ENCODE results near the gene SVOP. TPM values are rescaled to one million over a fixed set of nuclear protein-coding genes. Genes with fewer than 3 reads are reported as not detected.
A peak's percentile ranks its signal among the peaks of the same experiment; 100 is the strongest.

SVOP gene
- total RNA-seq, 2 donors from 2014 or later = not detected

- Histone ChIP-seq H3K9ac (ENCODE audit: extremely low read depth, low read length, poor library complexity, severe bottlenecking) (no peak overlapping the region), H3K4me3 (ENCODE audit: low read length) (no peak overlapping the region), H3K36me3 (ENCODE audit: control insufficient read depth, insufficient read depth, low read length) (no peaks in the 10 kb centered on the region), H3K9me3 (ENCODE audit: control insufficient read depth, low read length) (no peaks in the 10 kb centered on the region), H3K4me1 (ENCODE audit: control insufficient read depth, insufficient read depth, low read length) (no peaks in the 10 kb centered on the region), H3K27ac (ENCODE audit: low read depth, low read length) (no peak overlapping the region), H3K27me3 (ENCODE audit: control insufficient read depth, insufficient read depth, low read length, poor library complexity, severe bottlenecking) (no peaks in the 10 kb centered on the region)
- DNase-seq = no peak
- Mint-ChIP-seq H3K9me3 (no peaks in the 10 kb centered on the region), H3K4me3 (no peak overlapping the region), H3K27ac (no peak overlapping the region), H3K27me3 (ENCODE audit: insufficient read depth) (peaks cover 3% of the 10 kb centered on the region), H3K36me3 (ENCODE audit: low read depth) (no peaks in the 10 kb centered on the region), H3K4me1 (no peaks in the 10 kb centered on the region)
- WGBS, 2 experiments (ENCODE audit: insufficient coverage in 1 of 2, insufficient read length in 1 of 2) = 89% methylated on average over 2 of the region's 2 CpGs; no CpG with 5 or more reads in 1 of the 2 experiments
- no peak for TF ChIP-seq CTCF (conservative IDR thresholded peaks at IDR 0.05)
Observed at GRCh38 chr12:108969622-108970021, 51.2 kb downstream of the SVOP start.

- H3K9me3 ChIP-seq (ENCODE audit: control insufficient read depth, low read length) = no peaks in the 10 kb centered on the region
- H3K36me3 ChIP-seq (ENCODE audit: control insufficient read depth, insufficient read depth, low read length) = no peaks in the 10 kb centered on the region
- 61 to 83% methylated on average over 1 to 2 of the region's 2 CpGs for WGBS, 2 experiments (ENCODE audit: insufficient coverage in 1 of 2, insufficient read length in 1 of 2)
- H3K27me3 ChIP-seq (ENCODE audit: control insufficient read depth, insufficient read depth, low read length, poor library complexity, severe bottlenecking) = no peaks in the 10 kb centered on the region
- Mint-ChIP-seq H3K4me1 (no peaks in the 10 kb centered on the region), H3K27me3 (ENCODE audit: insufficient read depth) (peaks cover 3% of the 10 kb centered on the region), H3K4me3 (no peak overlapping the region), H3K9me3 (no peaks in the 10 kb centered on the region), H3K36me3 (ENCODE audit: low read depth) (no peaks in the 10 kb centered on the region), H3K27ac (no peak overlapping the region)
- H3K4me1 ChIP-seq (ENCODE audit: control insufficient read depth, insufficient read depth, low read length) = no peaks in the 10 kb centered on the region
- H3K4me3 ChIP-seq (ENCODE audit: low read length) = no peak overlapping the region
- H3K27ac ChIP-seq (ENCODE audit: low read depth, low read length) = no peak overlapping the region
- DNase-seq = no peak
- TF ChIP-seq CTCF (conservative IDR thresholded peaks at IDR 0.05) = peak; percentile 84
- H3K9ac ChIP-seq (ENCODE audit: extremely low read depth, low read length, poor library complexity, severe bottlenecking) = no peak overlapping the region
Observed at GRCh38 chr12:108967869-108968540, 52.9 kb downstream of the SVOP start.

- H3K27me3 Mint-ChIP-seq (ENCODE audit: insufficient read depth) = peaks cover 3% of the 10 kb centered on the region
- 80 to 88% methylated on average over 1 to 9 of the region's 9 CpGs for WGBS, 2 experiments (ENCODE audit: insufficient coverage in 1 of 2, insufficient read length in 1 of 2)
- DNase-seq = no peak
Observed at GRCh38 chr12:108966378-108967151, 54.3 kb downstream of the SVOP start.

More at GRCh38 chr12:108966378-108967151, 54.3 kb downstream of the SVOP start:
- H3K36me3 ChIP-seq (ENCODE audit: control insufficient read depth, insufficient read depth, low read length) = no peaks in the 10 kb centered on the region
- no peak overlapping the region for H3K4me3 Mint-ChIP-seq
- H3K4me1 ChIP-seq (ENCODE audit: control insufficient read depth, insufficient read depth, low read length) = no peaks in the 10 kb centered on the region
- no peak overlapping the region for H3K27ac ChIP-seq (ENCODE audit: low read depth, low read length)
- H3K27me3 ChIP-seq (ENCODE audit: control insufficient read depth, insufficient read depth, low read length, poor library complexity, severe bottlenecking) = no peaks in the 10 kb centered on the region
- no peak overlapping the region for H3K9ac ChIP-seq (ENCODE audit: extremely low read depth, low read length, poor library complexity, severe bottlenecking)
- TF ChIP-seq CTCF (conservative IDR thresholded peaks at IDR 0.05) = no peak
- H3K36me3 Mint-ChIP-seq (ENCODE audit: low read depth) = no peaks in the 10 kb centered on the region
- H3K9me3 ChIP-seq (ENCODE audit: control insufficient read depth, low read length) = no peaks in the 10 kb centered on the region
- no peak overlapping the region for H3K4me3 ChIP-seq (ENCODE audit: low read length)
- no peaks in the 10 kb centered on the region for H3K9me3 Mint-ChIP-seq
- no peaks in the 10 kb centered on the region for H3K4me1 Mint-ChIP-seq
- no peak overlapping the region for H3K27ac Mint-ChIP-seq
